K562 (cell line): Measurements from ENCODE around the gene DNAH8. TPM values are rescaled to one million over a fixed set of nuclear protein-coding genes. Genes with fewer than 3 reads are reported as not detected.

Experiments used
- ATAC-seq: fragments of 200-7000 bp; cut with Tn5 transposase; 3 replicates; pipeline ENCODE4 v1.9.1; 2020; ENCODE audit warnings: moderate library complexity
- BruUV-seq: library from RNA; stranded (reverse); fragments of 400-500 nt; replicated peaks from 2 replicates; lab custom pipeline; 2021; lab: Mats Ljungman, UMichigan
- CTCF ChIA-PET: fragments of 300-600 bp; formaldehyde crosslinking; extraction: SDS; loops from one replicate; lab custom pipeline; 2021; ENCODE audit warnings: low intra/inter-chr PET ratio; lab: Yijun Ruan, JAX
- POLR2A ChIA-PET: fragments of 300-600, 350-650 bp; sonication (Branson Sonifier 250); formaldehyde crosslinking; extraction: SDS; loops from one replicate; lab custom pipeline; 2021; ENCODE audit warnings: antibody characterized with exemption, inconsistent platforms; lab: Yijun Ruan, JAX
- DNase-seq, 4 experiments: peaks; one replicate each; pipeline versions ENCODE4 v3.0.0 to v3.0.0-alpha.2; 2011 to 2018; ENCODE audit warnings: low spot score in 3 of 4, mixed read lengths in 3 of 4; ENCODE audit errors: extremely low read depth in 1 of 4
- FAIRE-seq: peaks from 2 replicates; lab custom pipeline; 2011; peaks lifted over from hg19 to GRCh38; lab: Jason Lieb, UNC
- H2AFZ ChIP-seq: 2 replicates; pipeline ENCODE4 v1.6.0; 2011; ENCODE audit warnings: low read depth, low read length, control low read depth, inconsistent platforms
- H3K27ac ChIP-seq: fragments of 200-600 bp; 3 replicates; pipeline ENCODE4 v1.8.0; 2011; ENCODE audit warnings: low read depth, mild to moderate bottlenecking, control low read depth, inconsistent platforms, low read length, moderate library complexity, mixed read lengths; ENCODE audit errors: extremely low read depth
- H3K27me3 ChIP-seq, 2 experiments: fragments of 300-600 bp in 1 of 2; 2 replicates in 1 of 2; 3 replicates in 1 of 2; pipeline versions ENCODE4 v1.6.0 to v1.8.0; 2011; ENCODE audit warnings: inconsistent platforms in 2 of 2, low read length in 2 of 2, mild to moderate bottlenecking in 1 of 2, mixed read lengths in 1 of 2, moderate library complexity in 1 of 2; ENCODE audit not compliant: control insufficient read depth in 2 of 2, insufficient read depth in 2 of 2
- H3K36me3 ChIP-seq: fragments of 300-600 bp; 3 replicates; pipeline ENCODE4 v1.8.0; 2011; ENCODE audit warnings: mild to moderate bottlenecking, low read length, inconsistent platforms; ENCODE audit not compliant: control insufficient read depth, insufficient read depth
- H3K4me1 ChIP-seq, 2 experiments: fragments of 200-600 bp in 1 of 2; replicated peaks in 1 of 2; 2 replicates in 1 of 2; 3 replicates in 1 of 2; pipeline versions ENCODE4 v1.5.1 to v1.8.0; 2011; ENCODE audit warnings: inconsistent platforms in 2 of 2, low read length in 2 of 2, mild to moderate bottlenecking in 1 of 2, mixed read lengths in 1 of 2, moderate library complexity in 1 of 2; ENCODE audit not compliant: control insufficient read depth in 2 of 2, insufficient read depth in 2 of 2
- H3K4me2 ChIP-seq: 2 replicates; pipeline ENCODE4 v1.6.1; 2011; ENCODE audit warnings: low read length, control low read depth, inconsistent platforms, mixed read lengths; ENCODE audit not compliant: insufficient read depth
- H3K4me3 ChIP-seq: fragments of 200-600 bp; sonication (generic), shearing (Covaris generic); 2 replicates; pipeline ENCODE4 v1.5.1; 2016; ENCODE audit warnings: control low read depth, inconsistent platforms
- H3K79me2 ChIP-seq: fragments of 200-600 bp; 3 replicates; pipeline ENCODE4 v1.8.0; 2011; ENCODE audit warnings: low read length, inconsistent platforms; ENCODE audit not compliant: control insufficient read depth, insufficient read depth
- H3K9ac ChIP-seq, 2 experiments: 2 replicates each; pipeline versions ENCODE4 v1.6.0 to v1.6.1; 2011; ENCODE audit warnings: low read depth in 2 of 2, low read length in 2 of 2, control low read depth in 1 of 2, inconsistent platforms in 1 of 2, mild to moderate bottlenecking in 1 of 2, mixed read lengths in 1 of 2; ENCODE audit not compliant: insufficient read depth in 1 of 2
- H3K9me1 ChIP-seq: one replicate; pipeline ENCODE4 v1.6.0; 2011; ENCODE audit warnings: inconsistent platforms, mild to moderate bottlenecking, low read length, moderate library complexity; ENCODE audit not compliant: control insufficient read depth, insufficient read depth
- H3K9me3 ChIP-seq: replicated peaks from 2 replicates; pipeline ENCODE4 v1.5.1; 2011; ENCODE audit warnings: low read depth, low read length, inconsistent platforms; ENCODE audit not compliant: control insufficient read depth, insufficient read depth
- H4K20me1 ChIP-seq: replicated peaks from 2 replicates; pipeline ENCODE4 v1.6.1; 2011; ENCODE audit warnings: low read length, inconsistent platforms, mixed read lengths; ENCODE audit not compliant: control insufficient read depth, insufficient read depth
- C11orf30 ChIP-seq: fragments of 450-650 bp; IDR thresholded peaks from 2 replicates; pipeline ENCODE4 v1.6.1; 2016; ENCODE audit warnings: low read depth, mild to moderate bottlenecking
- KLF1 ChIP-seq: fragments of 450-650 bp; IDR thresholded peaks from 2 replicates; pipeline ENCODE4 v1.6.1; 2016; ENCODE audit warnings: missing genetic modification characterization, missing compliant biosample characterization
- MTF1 ChIP-seq: fragments of 250-450 bp; sonication (Bioruptor Pico); IDR thresholded peaks from 2 replicates; pipeline ENCODE4 v1.9.0; 2021; ENCODE audit warnings: moderate library complexity, mild to moderate bottlenecking, inconsistent platforms, borderline replicate concordance
- NR3C1 ChIP-seq: sonication (generic); formaldehyde crosslinking; IDR thresholded peaks from 2 replicates; pipeline ENCODE4 v1.8.1; 2022; ENCODE audit warnings: missing genetic modification reagents
- SAP30 ChIP-seq: fragments of 200-600 bp; sonication (generic); IDR thresholded peaks from 2 replicates; pipeline ENCODE4 v1.6.1; 2012; ENCODE audit warnings: borderline replicate concordance, low read depth, mild to moderate bottlenecking, moderate library complexity, low read length, control low read depth, inconsistent platforms; ENCODE audit not compliant: insufficient read depth, poor library complexity, severe bottlenecking
- SRSF3 ChIP-seq: fragments of 200-400 bp; formaldehyde crosslinking; IDR thresholded peaks from 2 replicates; pipeline ENCODE4 v1.6.1; 2016; ENCODE audit warnings: mild to moderate bottlenecking, low read length, moderate library complexity; ENCODE audit not compliant: insufficient read depth
- ZNF23 ChIP-seq: fragments of 250-450 bp; sonication (Bioruptor Pico); IDR thresholded peaks from 2 replicates; pipeline ENCODE4 v1.4.0; 2020; ENCODE audit warnings: mild to moderate bottlenecking
- ZNF277 ChIP-seq: fragments of 250-450 bp; sonication (Bioruptor Pico); IDR thresholded peaks from 2 replicates; pipeline ENCODE4 v1.8.0; 2022; ENCODE audit warnings: inconsistent platforms, mild to moderate bottlenecking, moderate library complexity, borderline replicate concordance
- ZNF316 ChIP-seq: fragments of 450-650 bp; IDR thresholded peaks from 2 replicates; pipeline ENCODE4 v1.6.1; 2016
- ZNF551 ChIP-seq: fragments of 250-450 bp; sonication (Bioruptor Pico); IDR thresholded peaks from 2 replicates; pipeline ENCODE4 v1.5.0; 2021; ENCODE audit warnings: mild to moderate bottlenecking, moderate library complexity
- WGBS: fragments of 100-300 bp; shearing (Covaris generic); methylation state at CpG from one replicate; pipeline ENCODE4 v1.1.6; 2016; ENCODE audit warnings: low coverage, mixed read lengths; ENCODE audit not compliant: insufficient coverage; ENCODE audit errors: missing lambda C conversion rate; 5-methylcytosine and 5-hydroxymethylcytosine counted together
- in situ Hi-C: fragments of 300-500 bp; cut with MboI; formaldehyde crosslinking; loops from 4 replicates; pipeline ENCODE4 v1.15.0; 2018; ENCODE audit warnings: inconsistent platforms, mixed read lengths
- intact Hi-C: fragments of 100-400 bp; cut with micrococcal nuclease; formaldehyde crosslinking; loops from 2 replicates; pipeline ENCODE4 v1.14.2; 2022
- polyA plus RNA-seq, 8 experiments: library from polyadenylated mRNA; depleted of rRNA in 4 of 8; stranded (reverse) in 5 of 8; unstranded in 3 of 8; fragments of >200 nt; fragmentation: Nextera tagmentation in 2 of 8; fragmentation: Illumina TruSeq in 1 of 8; extraction: Ambion mirVana in 2 of 8; extraction: Trizol in 1 of 8; gene quantifications; 2 replicates each; pipeline versions ENCODE4 v1.2.1 to v1.2.3, GENCODE V29; 2011 to 2014; ENCODE audit warnings: inconsistent platforms in 1 of 8, missing spikeins in 1 of 8
- total RNA-seq, 7 experiments: library from RNA; depleted of rRNA in 6 of 7; stranded (reverse); fragments of >200 nt in 6 of 7; fragmentation: Illumina TruSeq in 2 of 7; extraction: Trizol in 2 of 7; gene quantifications; 2 replicates each; pipeline versions ENCODE4 v1.2.1 to v1.2.3, GENCODE V29; 2011 to 2021; ENCODE audit warnings: low replicate concordance in 1 of 7

Gene DNAH8
- total and polyA plus RNA-seq, 9 of the 15 experiments (the other 6 are each of a cell fraction or from before 2014, with no cell fraction given), result 1.2 to 4.2 (median 2.9) TPM

- TF ChIP-seq ZNF551 (CRISPR knock-in tag), result no peak
- TF ChIP-seq NR3C1 (CRISPR knock-in tag), result no peak
Measured at GRCh38 chr6:38776515-38776914, 61.4 kb downstream of the DNAH8 start (continued).

GRCh38 chr6:38779310-38780062 is 64.4 kb downstream of the DNAH8 start:
- Histone ChIP-seq H3K9me3 (no peaks in the 10 kb centered on the region), H3K27me3 (no peaks in the 10 kb centered on the region), H3K9me1 (no peaks in the 10 kb centered on the region), H3K4me3 (no peak overlapping the region), H3K36me3 (no peaks in the 10 kb centered on the region), H2AFZ (no peak overlapping the region), H3K9ac (no peak overlapping the region)
- WGBS, result 47% methylated on average over 4 of the region's 4 CpGs
- BruUV-seq, result no TSS peak
- POLR2A ChIA-PET, result no interaction called here
- TF ChIP-seq MTF1 (CRISPR knock-in tag) (no peak), SAP30 (no peak), ZNF316 (peak; percentile 72), ZNF23 (CRISPR knock-in tag) (no peak), KLF1 (tag) (no peak), C11orf30 (peak; percentile 60), SRSF3 (no peak), ZNF277 (CRISPR knock-in tag) (no peak)
- TF ChIP-seq, all 486 proteins: peak for 2
- peaks cover 10 to 28% of the 10 kb centered on the region in 2 experiments; a peak in 4 of 5 replicates for H3K4me1 ChIP-seq
- FAIRE-seq, result no peak
- no peak overlapping the region for H3K4me2 ChIP-seq
- in situ Hi-C loops, result no loop called here
- no peaks in the 10 kb centered on the region for H3K79me2 ChIP-seq
- H3K27ac ChIP-seq, result no peak overlapping the region
- no peak for DNase-seq
- CTCF ChIA-PET, result no interaction called here
- no peak for ATAC-seq
- intact Hi-C loops, result no loop called here
- H4K20me1 ChIP-seq, result no peaks in the 10 kb centered on the region
